ENCODE results near the gene LGALS7B.
"Not testable (repeated sequence)": the region's sequence is repeated elsewhere in the genome, so short reads cannot be mapped to it uniquely, and the experiment has no call there.

The LGALS7B gene

GRCh38 chr19:38796154-38796553, 7.2 kb downstream of the LGALS7B start:
- no peak overlapping the region for H3K4me3 Mint-ChIP-seq
- peaks cover 8% of the 10 kb centered on the region for H3K4me1 Mint-ChIP-seq (ENCODE audit: low read depth)
- no peaks in the 10 kb centered on the region for H3K9me3 Mint-ChIP-seq
- H3K27ac Mint-ChIP-seq = no peak overlapping the region
- intact Hi-C loops (cut with micrococcal nuclease) = no loop called here
- H3K36me3 Mint-ChIP-seq (ENCODE audit: low read depth) = no peaks in the 10 kb centered on the region
- peaks cover 4% of the 10 kb centered on the region for H3K27me3 Mint-ChIP-seq

- H3K9me3 Mint-ChIP-seq; H3K27ac Mint-ChIP-seq; H3K27me3 Mint-ChIP-seq; H3K36me3 Mint-ChIP-seq (ENCODE audit: low read depth); H3K4me1 Mint-ChIP-seq (ENCODE audit: low read depth); intact Hi-C loops (cut with micrococcal nuclease); H3K4me3 Mint-ChIP-seq: not testable (repeated sequence)
Measured at GRCh38 chr19:38797781-38798180, 8.8 kb downstream of the LGALS7B start.

GRCh38 chr19:38799104-38799503, 10.1 kb downstream of the LGALS7B start:
- intact Hi-C loops (cut with micrococcal nuclease) = no loop called here
- Mint-ChIP-seq H3K9me3 (no peaks in the 10 kb centered on the region), H3K27ac (no peak overlapping the region), H3K4me1 (ENCODE audit: low read depth) (no peaks in the 10 kb centered on the region), H3K27me3 (peaks cover 1% of the 10 kb centered on the region), H3K36me3 (ENCODE audit: low read depth) (no peaks in the 10 kb centered on the region), H3K4me3 (no peak overlapping the region)

- peaks cover 5% of the 10 kb centered on the region for H3K4me1 Mint-ChIP-seq (ENCODE audit: low read depth)
- no peaks in the 10 kb centered on the region for H3K27me3 Mint-ChIP-seq
- intact Hi-C loops (cut with micrococcal nuclease) = no loop called here
- H3K9me3 Mint-ChIP-seq = no peaks in the 10 kb centered on the region
- no peak overlapping the region for H3K27ac Mint-ChIP-seq
- no peaks in the 10 kb centered on the region for H3K36me3 Mint-ChIP-seq (ENCODE audit: low read depth)
- no peak overlapping the region for H3K4me3 Mint-ChIP-seq
Measured at GRCh38 chr19:38800577-38801347, 11.8 kb downstream of the LGALS7B start.

GRCh38 chr19:38801359-38802095, 12.5 kb downstream of the LGALS7B start:
- Mint-ChIP-seq H3K4me1 (ENCODE audit: low read depth) (peaks cover 5% of the 10 kb centered on the region), H3K9me3 (no peaks in the 10 kb centered on the region), H3K36me3 (ENCODE audit: low read depth) (no peaks in the 10 kb centered on the region), H3K27ac (no peak overlapping the region), H3K4me3 (no peak overlapping the region), H3K27me3 (no peaks in the 10 kb centered on the region)
- intact Hi-C loops (cut with micrococcal nuclease) = no loop called here

- Mint-ChIP-seq H3K27me3 (no peaks in the 10 kb centered on the region), H3K9me3 (no peaks in the 10 kb centered on the region), H3K36me3 (ENCODE audit: low read depth) (no peaks in the 10 kb centered on the region), H3K4me3 (no peak overlapping the region), H3K4me1 (ENCODE audit: low read depth) (peaks cover 5% of the 10 kb centered on the region), H3K27ac (no peak overlapping the region)
- intact Hi-C loops (cut with micrococcal nuclease) = no loop called here
Measured at GRCh38 chr19:38803543-38803942, 14.5 kb downstream of the LGALS7B start.

- Mint-ChIP-seq H3K27ac (no peak overlapping the region), H3K4me3 (no peak overlapping the region)
Measured at GRCh38 chr19:38805180-38805579, 16.2 kb downstream of the LGALS7B start.

GRCh38 chr19:38806371-38806770, 17.4 kb downstream of the LGALS7B start:
- no peak overlapping the region for H3K27ac Mint-ChIP-seq
- no peak overlapping the region for H3K4me3 Mint-ChIP-seq
- H3K9me3 Mint-ChIP-seq = no peaks in the 10 kb centered on the region
- intact Hi-C loops (cut with micrococcal nuclease) = no loop called here
- H3K27me3 Mint-ChIP-seq = no peaks in the 10 kb centered on the region
- H3K36me3 Mint-ChIP-seq (ENCODE audit: low read depth) = no peaks in the 10 kb centered on the region
- H3K4me1 Mint-ChIP-seq (ENCODE audit: low read depth) = peaks cover 5% of the 10 kb centered on the region

More at GRCh38 chr19:38805180-38805579, 16.2 kb downstream of the LGALS7B start:
- no peaks in the 10 kb centered on the region for H3K9me3 Mint-ChIP-seq
- H3K36me3 Mint-ChIP-seq (ENCODE audit: low read depth) = no peaks in the 10 kb centered on the region
- intact Hi-C loops (cut with micrococcal nuclease) = no loop called here
- peaks cover 5% of the 10 kb centered on the region for H3K4me1 Mint-ChIP-seq (ENCODE audit: low read depth)
- H3K27me3 Mint-ChIP-seq = no peaks in the 10 kb centered on the region

GRCh38 chr19:38807374-38808098, 18.5 kb downstream of the LGALS7B start:
- H3K27me3 Mint-ChIP-seq; H3K27ac Mint-ChIP-seq; H3K4me3 Mint-ChIP-seq; H3K9me3 Mint-ChIP-seq; H3K36me3 Mint-ChIP-seq (ENCODE audit: low read depth); H3K4me1 Mint-ChIP-seq (ENCODE audit: low read depth); intact Hi-C loops (cut with micrococcal nuclease): not testable (repeated sequence)

- H3K4me1 Mint-ChIP-seq (ENCODE audit: low read depth) = peaks cover 5% of the 10 kb centered on the region
- no peak overlapping the region for H3K27ac Mint-ChIP-seq
- intact Hi-C loops (cut with micrococcal nuclease) = no loop called here
- no peaks in the 10 kb centered on the region for H3K36me3 Mint-ChIP-seq (ENCODE audit: low read depth)
- no peaks in the 10 kb centered on the region for H3K9me3 Mint-ChIP-seq
- no peaks in the 10 kb centered on the region for H3K27me3 Mint-ChIP-seq
- no peak overlapping the region for H3K4me3 Mint-ChIP-seq
Measured at GRCh38 chr19:38808741-38809140, 19.7 kb downstream of the LGALS7B start.

- Mint-ChIP-seq H3K36me3 (ENCODE audit: low read depth) (peaks cover under 1% of the 10 kb centered on the region), H3K4me3 (no peak overlapping the region), H3K9me3 (no peaks in the 10 kb centered on the region), H3K4me1 (ENCODE audit: low read depth) (peaks cover 5% of the 10 kb centered on the region), H3K27me3 (no peaks in the 10 kb centered on the region), H3K27ac (no peak overlapping the region)
- intact Hi-C loops (cut with micrococcal nuclease) = no loop called here
Measured at GRCh38 chr19:38809592-38810252, 20.7 kb downstream of the LGALS7B start.

- intact Hi-C loops (cut with micrococcal nuclease) = no loop called here
- Mint-ChIP-seq H3K9me3 (no peaks in the 10 kb centered on the region), H3K27me3 (no peaks in the 10 kb centered on the region), H3K36me3 (ENCODE audit: low read depth) (peaks cover 25% of the 10 kb centered on the region), H3K27ac (no peak overlapping the region), H3K4me1 (ENCODE audit: low read depth) (peaks cover 6% of the 10 kb centered on the region), H3K4me3 (no peak overlapping the region)
Measured at GRCh38 chr19:38812009-38812840, 23.2 kb downstream of the LGALS7B start.

- Mint-ChIP-seq H3K27me3 (no peaks in the 10 kb centered on the region), H3K9me3 (no peaks in the 10 kb centered on the region), H3K4me1 (ENCODE audit: low read depth) (peaks cover 6% of the 10 kb centered on the region), H3K4me3 (no peak within 1 kb of the TSS), H3K36me3 (ENCODE audit: low read depth) (peaks cover 32% of the 10 kb centered on the region), H3K27ac (no peak within 1 kb of the TSS)
- intact Hi-C loops (cut with micrococcal nuclease) = no loop called here
Measured at GRCh38 chr19:38812841-38813320, 23.9 kb downstream of the LGALS7B start, which contains the start of gene LGALS4. LGALS4 (minus strand) TSS chr19:38812945; CDS start chr19:38812886, 59 bp downstream.

Data from dendritic cell treated with granulocyte-macrophage colony-stimulating factor and Interleukin-4, amounts not matched to agents 40 ng/mL and 50 ng/mL, for 4 days (primary cell).